Adipocyte (in vitro differentiated cells): ENCODE results near the gene NSG2.
"Not testable (repeated sequence)": the region's sequence is repeated elsewhere in the genome, so short reads cannot be mapped to it uniquely, and the experiment has no call there.

Source experiments
- DNase-seq: peaks from one replicate; pipeline ENCODE4 v3.0.0-alpha.2; 2015; ENCODE audit warnings: low read depth
- H3K27me3 ChIP-seq: replicated peaks from 2 replicates; pipeline ENCODE4 v1.7.0; 2013; ENCODE audit warnings: mild to moderate bottlenecking, low read length, moderate library complexity; ENCODE audit not compliant: control insufficient read depth, insufficient read depth
- H3K36me3 ChIP-seq: 2 replicates; pipeline ENCODE4 v1.7.0; 2013; ENCODE audit warnings: low read length, mild to moderate bottlenecking, moderate library complexity; ENCODE audit not compliant: control insufficient read depth, insufficient read depth, severe bottlenecking
- H3K4me1 ChIP-seq: 2 replicates; pipeline ENCODE4 v1.7.0; 2013; ENCODE audit warnings: mild to moderate bottlenecking, low read length, moderate library complexity; ENCODE audit not compliant: control insufficient read depth, insufficient read depth
- H3K4me3 ChIP-seq: 2 replicates; pipeline ENCODE4 v1.7.0; 2013; ENCODE audit warnings: mild to moderate bottlenecking, low read length, moderate library complexity
- H3K9ac ChIP-seq: 2 replicates; pipeline ENCODE4 v1.7.0; 2013; ENCODE audit warnings: mild to moderate bottlenecking, low read length, moderate library complexity
- H3K9me3 ChIP-seq: 2 replicates; pipeline ENCODE4 v1.7.0; 2013; ENCODE audit warnings: mild to moderate bottlenecking, low read length, moderate library complexity; ENCODE audit not compliant: control insufficient read depth

The NSG2 gene

DNA sequence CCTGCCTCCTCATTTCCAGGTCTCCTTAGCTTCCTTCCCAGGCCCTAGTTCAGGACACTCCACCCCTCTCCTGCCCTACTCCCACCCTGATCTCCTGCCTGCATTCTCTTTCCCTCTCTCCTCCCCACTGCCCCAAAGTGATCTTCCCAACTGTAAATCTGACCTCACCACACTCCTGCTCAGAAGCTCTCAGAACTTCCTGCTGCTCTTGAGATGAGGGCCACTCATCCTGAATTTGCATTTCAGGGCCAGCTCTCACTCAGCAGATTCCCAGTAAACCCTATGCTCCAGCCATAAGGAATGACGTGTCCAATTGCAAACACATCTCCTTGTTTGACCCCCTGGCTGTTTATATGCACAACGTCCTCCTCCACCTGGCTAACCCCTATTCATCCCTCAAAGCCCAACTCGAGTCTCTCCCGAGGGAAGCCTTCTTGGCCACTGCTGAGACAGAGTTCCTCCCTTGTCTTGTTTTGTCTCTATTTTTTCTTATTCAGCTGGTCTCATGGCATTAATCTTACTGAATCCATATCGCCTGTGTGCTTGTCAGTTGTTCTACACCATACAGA is 95.0 kb downstream of the NSG2 start:
- H3K4me1 ChIP-seq, result peaks cover 8% of the 10 kb centered on the region
- H3K9me3 ChIP-seq, result no peaks in the 10 kb centered on the region
- no peak overlapping the region for H3K9ac ChIP-seq
- H3K4me3 ChIP-seq, result no peak overlapping the region
- no peak for DNase-seq
- no peaks in the 10 kb centered on the region for H3K36me3 ChIP-seq
- H3K27me3 ChIP-seq, result peaks cover 5% of the 10 kb centered on the region

DNA sequence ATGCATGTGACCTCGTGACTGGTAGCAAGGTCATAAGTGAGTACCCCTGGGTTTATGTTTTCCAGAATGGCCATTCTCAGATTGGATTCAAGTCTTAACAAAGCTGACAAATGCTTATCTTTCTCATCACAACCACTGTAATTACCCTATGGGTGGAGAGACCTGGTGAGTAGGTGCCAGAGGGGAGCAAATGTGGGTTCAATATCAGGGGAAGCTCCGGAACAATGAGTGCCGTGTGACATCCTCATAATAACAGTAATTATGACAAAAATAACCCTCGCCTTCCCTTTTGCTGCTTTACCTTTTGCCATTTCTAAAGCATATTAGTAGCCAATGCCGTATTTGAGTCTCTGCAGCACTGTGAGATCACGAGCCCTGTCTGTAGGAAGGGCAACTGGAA is 95.9 kb downstream of the NSG2 start:
- Histone ChIP-seq H3K27me3 (peaks cover 5% of the 10 kb centered on the region), H3K9ac (no peak overlapping the region), H3K4me3 (no peak overlapping the region), H3K9me3 (no peaks in the 10 kb centered on the region), H3K36me3 (no peaks in the 10 kb centered on the region), H3K4me1 (peaks cover 8% of the 10 kb centered on the region)
- DNase-seq, result no peak

DNA sequence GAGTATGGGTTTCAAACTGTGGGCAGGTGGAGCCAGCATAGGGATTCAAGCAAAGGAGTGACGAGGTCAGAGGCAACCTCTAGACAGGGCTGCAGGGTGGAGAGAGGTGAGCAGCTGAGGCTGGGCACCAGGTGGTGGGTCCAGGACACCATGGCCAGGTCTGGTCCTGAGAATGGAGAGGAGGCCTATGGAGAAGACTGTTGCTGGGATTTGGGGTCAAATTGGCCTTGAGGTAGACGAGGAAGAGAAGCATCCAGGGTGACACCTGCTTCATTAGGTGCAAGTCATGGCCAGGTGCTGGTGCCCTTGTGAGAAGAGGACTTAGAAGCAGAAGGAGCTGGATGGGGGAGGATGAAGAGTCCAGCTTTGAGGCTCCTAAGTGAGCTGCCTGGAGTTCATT is 99.6 kb downstream of the NSG2 start:
- peaks cover under 1% of the 10 kb centered on the region for H3K4me1 ChIP-seq
- H3K4me3 ChIP-seq, result no peak overlapping the region

DNA sequence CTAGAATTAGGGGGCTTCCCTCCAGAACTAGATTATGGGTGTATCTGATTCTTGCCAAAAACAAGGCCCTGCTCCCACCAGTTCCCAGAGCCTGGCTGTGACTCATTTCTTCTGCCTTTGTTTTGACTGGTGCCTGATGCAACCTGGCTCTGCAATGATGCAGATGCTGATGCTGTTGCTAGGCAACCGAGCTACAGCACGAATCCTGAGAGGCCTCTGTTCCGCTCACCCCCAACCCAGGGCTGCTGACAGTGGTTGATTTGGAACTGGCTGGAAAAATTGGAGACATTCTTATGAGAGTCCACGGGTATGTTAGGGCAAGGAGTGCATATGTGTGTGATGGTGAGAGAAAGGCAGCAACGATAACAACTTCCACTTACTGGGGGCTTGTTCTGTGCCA is 100.3 kb downstream of the NSG2 start:
- H3K9ac ChIP-seq, result no peak overlapping the region
- H3K36me3 ChIP-seq, result no peaks in the 10 kb centered on the region
- peaks cover 16% of the 10 kb centered on the region for H3K27me3 ChIP-seq
- H3K9me3 ChIP-seq, result no peaks in the 10 kb centered on the region
- no peak overlapping the region for H3K4me3 ChIP-seq
- no peak for DNase-seq
- H3K4me1 ChIP-seq, result no peaks in the 10 kb centered on the region

More for the DNA sequence above, 99.6 kb downstream of the NSG2 start:
- DNase-seq, result no peak
- Histone ChIP-seq H3K9ac (no peak overlapping the region), H3K9me3 (no peaks in the 10 kb centered on the region), H3K36me3 (no peaks in the 10 kb centered on the region), H3K27me3 (peaks cover 16% of the 10 kb centered on the region)

DNA sequence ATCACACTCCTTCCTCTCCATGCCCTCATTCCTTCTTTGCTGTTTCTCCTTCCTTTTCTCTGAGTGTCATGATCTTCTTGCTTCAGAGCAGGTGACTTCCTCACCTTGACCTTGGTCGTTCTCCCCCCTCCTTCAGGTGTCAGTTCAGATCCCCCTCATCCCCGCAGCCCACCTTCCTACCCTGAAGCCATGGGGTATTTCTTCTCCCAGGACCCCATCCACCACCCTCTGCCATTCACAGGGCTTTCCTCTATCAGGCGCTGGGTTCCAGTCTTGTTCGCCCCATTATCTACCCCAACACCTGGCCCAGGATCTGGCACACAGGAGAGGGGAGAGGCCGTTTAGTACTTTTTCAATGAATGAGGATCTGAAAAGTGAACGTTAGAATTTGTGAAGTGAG is 101.0 kb downstream of the NSG2 start:
- Histone ChIP-seq H3K4me1 (no peaks in the 10 kb centered on the region), H3K27me3 (peaks cover 16% of the 10 kb centered on the region), H3K4me3 (no peak overlapping the region), H3K36me3 (no peaks in the 10 kb centered on the region), H3K9me3 (no peaks in the 10 kb centered on the region), H3K9ac (no peak overlapping the region)
- DNase-seq, result no peak

DNA sequence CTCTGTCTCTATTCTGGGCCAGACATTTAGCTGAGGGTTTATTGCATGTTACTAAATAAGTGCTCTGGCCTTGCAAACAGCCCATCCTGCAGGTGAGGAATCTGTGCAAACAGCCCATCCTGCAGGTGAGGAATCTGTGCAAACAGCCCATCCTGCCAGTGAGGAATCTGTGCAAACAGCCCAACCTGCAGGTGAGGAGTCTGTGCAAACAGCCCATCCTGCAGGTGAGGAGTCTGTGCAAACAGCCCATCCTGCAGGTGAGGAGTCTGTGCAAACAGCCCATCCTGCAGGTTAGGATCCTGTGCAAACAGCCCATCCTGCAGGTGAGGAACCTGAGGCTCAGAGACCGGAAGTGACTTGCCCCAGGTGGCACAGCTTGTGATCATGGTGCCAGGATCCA is 101.5 kb downstream of the NSG2 start:
- not testable (repeated sequence) for DNase-seq, H3K9me3 ChIP-seq, H3K4me3 ChIP-seq, H3K36me3 ChIP-seq, H3K9ac ChIP-seq, H3K4me1 ChIP-seq
- H3K27me3 ChIP-seq, result peaks cover 11% of the 10 kb centered on the region

DNA sequence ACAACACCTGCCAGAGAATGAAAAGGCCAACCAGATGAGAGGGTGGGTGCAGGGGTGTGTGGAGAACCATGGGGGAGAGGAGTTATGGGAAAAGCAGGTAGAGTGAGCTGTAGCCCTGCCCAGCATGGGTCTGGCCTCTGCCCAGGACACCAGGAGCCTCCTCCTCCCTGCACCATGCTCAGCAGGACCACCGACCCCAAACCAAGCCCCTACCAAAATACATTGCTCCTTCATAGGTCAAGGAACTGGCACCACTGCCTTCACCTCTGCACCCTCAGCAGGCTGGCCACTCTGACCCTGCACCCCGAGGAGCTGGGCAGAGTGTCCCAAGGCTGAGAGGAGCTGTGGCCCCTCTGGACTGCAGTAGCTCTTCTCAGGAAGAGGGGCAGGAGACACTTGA is 102.0 kb downstream of the NSG2 start:
- no peak for DNase-seq
- no peaks in the 10 kb centered on the region for H3K36me3 ChIP-seq

DNA sequence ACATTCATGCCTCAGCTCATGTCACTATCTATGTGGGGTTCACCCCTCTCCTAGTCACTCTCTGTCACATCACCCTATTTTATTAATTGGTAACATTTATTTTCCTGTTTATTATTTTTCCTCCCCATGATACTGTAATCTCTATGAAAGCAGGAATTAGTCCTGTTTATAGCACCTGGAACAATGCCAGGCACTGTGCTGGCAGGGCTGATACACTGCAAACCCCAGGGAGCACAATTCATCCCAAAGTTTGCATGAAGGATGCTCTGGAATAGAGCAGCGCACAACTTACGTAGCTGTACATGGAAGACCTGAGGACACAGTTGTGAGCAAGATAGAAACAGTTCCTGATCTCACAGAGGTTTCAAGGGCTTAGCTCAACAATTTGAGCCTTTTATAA is 103.2 kb downstream of the NSG2 start:
- Histone ChIP-seq H3K4me3 (no peak overlapping the region), H3K4me1 (no peaks in the 10 kb centered on the region), H3K27me3 (peaks cover 11% of the 10 kb centered on the region), H3K36me3 (no peaks in the 10 kb centered on the region), H3K9me3 (peaks cover 5% of the 10 kb centered on the region), H3K9ac (no peak overlapping the region)
- no peak for DNase-seq

More for the DNA sequence above, 102.0 kb downstream of the NSG2 start:
- H3K9me3 ChIP-seq, result no peaks in the 10 kb centered on the region
- peaks cover 11% of the 10 kb centered on the region for H3K27me3 ChIP-seq
- H3K9ac ChIP-seq, result no peak overlapping the region
- no peak overlapping the region for H3K4me3 ChIP-seq
- no peaks in the 10 kb centered on the region for H3K4me1 ChIP-seq

DNA sequence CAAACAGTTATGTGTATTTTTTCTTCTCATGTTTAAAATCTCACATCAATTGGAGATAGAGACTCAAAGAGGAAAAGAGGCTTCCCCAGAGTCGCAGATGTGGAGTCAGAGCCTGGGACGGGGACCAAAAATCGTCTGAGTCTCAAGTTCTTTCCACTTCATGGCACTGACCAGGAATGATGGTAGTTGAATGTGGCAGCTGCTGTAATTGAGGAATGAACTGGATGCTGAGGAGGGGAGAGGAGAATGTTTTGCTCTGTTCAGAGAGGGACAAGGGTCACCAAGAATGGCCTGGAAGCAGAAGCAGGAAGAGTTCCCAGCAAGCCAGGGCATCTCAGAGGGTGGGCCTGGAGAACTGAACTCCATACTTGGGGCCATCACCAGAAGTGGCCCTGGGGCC is 103.9 kb downstream of the NSG2 start:
- no peak overlapping the region for H3K4me3 ChIP-seq
- H3K4me1 ChIP-seq, result no peaks in the 10 kb centered on the region
- DNase-seq, result no peak
- peaks cover 12% of the 10 kb centered on the region for H3K9me3 ChIP-seq
- H3K9ac ChIP-seq, result no peak overlapping the region
- H3K27me3 ChIP-seq, result peaks cover 11% of the 10 kb centered on the region
- no peaks in the 10 kb centered on the region for H3K36me3 ChIP-seq

DNA sequence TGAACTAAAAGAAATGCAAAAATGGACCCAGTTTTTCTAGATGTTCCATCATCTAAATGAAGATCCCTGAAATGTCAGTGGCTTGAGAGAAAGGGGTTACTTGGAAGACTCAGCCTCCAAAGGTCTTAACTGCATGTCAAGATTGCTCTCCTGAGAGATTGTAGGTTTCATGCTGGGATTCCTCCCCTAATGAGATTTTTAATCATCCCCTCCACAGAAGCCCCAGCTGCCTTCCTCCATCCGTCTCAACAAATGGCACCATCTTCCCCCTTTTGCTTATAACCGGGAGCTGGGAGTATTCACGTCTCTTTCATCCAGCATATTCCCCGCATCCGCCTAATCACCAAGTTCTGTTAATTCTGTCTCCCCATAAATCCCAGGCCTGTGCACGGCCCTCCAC is 104.5 kb downstream of the NSG2 start:
- H3K9ac ChIP-seq, result no peak overlapping the region
- no peaks in the 10 kb centered on the region for H3K36me3 ChIP-seq
- no peaks in the 10 kb centered on the region for H3K4me1 ChIP-seq
- peaks cover 11% of the 10 kb centered on the region for H3K27me3 ChIP-seq
- peaks cover 18% of the 10 kb centered on the region for H3K9me3 ChIP-seq
- no peak overlapping the region for H3K4me3 ChIP-seq
- DNase-seq, result no peak

DNA sequence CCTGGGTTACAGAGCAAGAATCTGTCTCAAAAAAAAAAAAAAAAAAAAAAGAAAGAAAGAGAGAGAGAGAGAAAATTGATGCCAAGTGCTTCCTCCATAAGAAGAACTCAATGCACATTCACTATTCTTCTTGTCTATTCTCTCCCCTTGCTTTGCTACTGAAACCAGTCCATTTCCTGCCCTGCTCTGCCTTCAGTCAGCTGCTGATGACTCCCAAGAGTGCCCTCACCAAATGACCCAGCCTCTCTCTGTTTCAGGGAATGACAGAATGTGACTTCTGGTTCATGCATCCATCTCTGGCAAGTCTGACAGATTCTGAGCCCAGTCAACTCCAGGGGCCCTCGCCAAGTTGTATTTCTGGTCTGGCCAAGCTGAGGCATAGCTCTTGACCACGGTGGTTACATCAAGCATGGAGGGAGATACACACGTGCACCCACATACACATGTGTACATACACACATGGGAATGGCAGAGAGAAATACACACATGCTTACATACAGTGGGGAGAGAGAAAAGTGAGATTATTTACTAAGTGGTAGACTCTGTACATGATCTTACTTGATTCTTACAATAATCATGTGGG is 106.2 kb downstream of the NSG2 start:
- Histone ChIP-seq H3K27me3 (peaks cover 10% of the 10 kb centered on the region), H3K9me3 (peaks cover 29% of the 10 kb centered on the region), H3K9ac (no peak overlapping the region), H3K36me3 (no peaks in the 10 kb centered on the region), H3K4me1 (no peaks in the 10 kb centered on the region), H3K4me3 (no peak overlapping the region)
- DNase-seq, result no peak

DNA sequence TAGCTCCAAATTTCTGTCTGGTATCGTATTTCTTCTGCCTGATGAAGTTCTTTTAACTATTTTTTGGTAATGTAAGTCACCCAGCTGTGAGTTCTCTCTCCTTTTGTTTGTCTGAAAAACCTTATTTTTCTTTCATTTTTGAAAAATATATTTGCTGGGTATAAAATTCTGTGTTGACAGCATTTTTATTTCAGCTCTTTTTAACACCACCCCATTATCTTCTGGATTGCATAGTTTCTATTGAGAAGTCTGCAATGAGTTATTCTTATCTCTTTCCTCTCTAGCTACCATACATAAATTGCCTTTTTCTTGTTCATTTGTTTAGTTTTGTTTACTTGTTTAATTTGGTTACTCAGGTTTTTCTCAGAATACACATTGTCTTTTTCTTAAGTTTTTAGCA is 109.1 kb downstream of the NSG2 start:
- Histone ChIP-seq H3K4me1 (no peaks in the 10 kb centered on the region), H3K4me3 (no peak overlapping the region), H3K9ac (no peak overlapping the region), H3K27me3 (no peaks in the 10 kb centered on the region), H3K36me3 (no peaks in the 10 kb centered on the region), H3K9me3 (peaks cover 29% of the 10 kb centered on the region)
- no peak for DNase-seq
